ENCODE results near the gene INPP5A. TPM values are rescaled to one million over a fixed set of nuclear protein-coding genes. Genes with fewer than 3 reads are reported as not detected.

INPP5A gene
- total RNA-seq, 2 donors from 2014 or later: 65.2 to 102 TPM

GRCh38 chr10:132722394-132723329, 185.1 kb downstream of the INPP5A start:
- DNase-seq (ENCODE audit: low spot score): no peak
- intact Hi-C loops (cut with DNase I): loop anchor here in 1 of 2 donors (2.0 kb wide), 1 partner anchor 42 kb away; no protein-coding TSS in a partner anchor

GRCh38 chr10:132723330-132723970, 185.9 kb downstream of the INPP5A start:
- DNase-seq (ENCODE audit: low spot score): no peak
- intact Hi-C loops (cut with DNase I): loop anchor here in 1 of 2 donors (2.0 kb wide), 1 partner anchor 43 kb away; no protein-coding TSS in a partner anchor

GRCh38 chr10:132724446-132724845, 186.9 kb downstream of the INPP5A start:
- DNase-seq (ENCODE audit: low spot score): no peak
- intact Hi-C loops (cut with DNase I): no loop called here

GRCh38 chr10:132725202-132725601, 187.6 kb downstream of the INPP5A start:
- intact Hi-C loops (cut with DNase I): no loop called here
- DNase-seq (ENCODE audit: low spot score): no peak

- no peak for DNase-seq (ENCODE audit: low spot score)
- intact Hi-C loops (cut with DNase I): no loop called here
These were observed 188.6 kb downstream of the INPP5A start for GRCh38 chr10:132726194-132726593.

GRCh38 chr10:132726951-132727350, 189.4 kb downstream of the INPP5A start:
- intact Hi-C loops (cut with DNase I): no loop called here
- no peak for DNase-seq (ENCODE audit: low spot score)

- intact Hi-C loops (cut with DNase I): no loop called here
These were observed 189.8 kb downstream of the INPP5A start for GRCh38 chr10:132727411-132727810.

GRCh38 chr10:132728321-132728720, 190.7 kb downstream of the INPP5A start:
- intact Hi-C loops (cut with DNase I): no loop called here
- DNase-seq (ENCODE audit: low spot score): no peak

More at GRCh38 chr10:132727411-132727810, 189.8 kb downstream of the INPP5A start:
- no peak for DNase-seq (ENCODE audit: low spot score)

- DNase-seq (ENCODE audit: low spot score): no peak
- intact Hi-C loops (cut with DNase I): no loop called here
These were observed 191.2 kb downstream of the INPP5A start for GRCh38 chr10:132728741-132729140.

GRCh38 chr10:132729810-132730572, 192.4 kb downstream of the INPP5A start:
- intact Hi-C loops (cut with DNase I): no loop called here
- DNase-seq (ENCODE audit: low spot score): no peak

- intact Hi-C loops (cut with DNase I): no loop called here
- no peak for DNase-seq (ENCODE audit: low spot score)
These were observed 193.0 kb downstream of the INPP5A start for GRCh38 chr10:132730573-132730953.

GRCh38 chr10:132732518-132732917, 194.9 kb downstream of the INPP5A start:
- intact Hi-C loops (cut with DNase I): no loop called here
- no peak for DNase-seq (ENCODE audit: low spot score)

- intact Hi-C loops (cut with DNase I): no loop called here
- no peak for DNase-seq (ENCODE audit: low spot score)
These were observed 196.3 kb downstream of the INPP5A start for GRCh38 chr10:132733926-132734325.

- intact Hi-C loops (cut with DNase I): no loop called here
- DNase-seq (ENCODE audit: low spot score): no peak
These were observed 197.8 kb downstream of the INPP5A start for GRCh38 chr10:132735341-132735775.

- intact Hi-C loops (cut with DNase I): no loop called here
- DNase-seq (ENCODE audit: low spot score): no peak
These were observed 198.4 kb downstream of the INPP5A start for GRCh38 chr10:132735923-132736391.

GRCh38 chr10:132737390-132738048, 199.9 kb downstream of the INPP5A start:
- DNase-seq (ENCODE audit: low spot score): no peak
- intact Hi-C loops (cut with DNase I): no loop called here

- intact Hi-C loops (cut with DNase I): no loop called here
- no peak for DNase-seq (ENCODE audit: low spot score)
These were observed 201.1 kb downstream of the INPP5A start for GRCh38 chr10:132738454-132739224.

GRCh38 chr10:132739225-132739613, 201.6 kb downstream of the INPP5A start:
- DNase-seq (ENCODE audit: low spot score): no peak
- intact Hi-C loops (cut with DNase I): no loop called here

All from posterior vena cava (tissue), 2 donors.